Measurements from ENCODE around the gene PEAR1. TPM values are rescaled to one million over a fixed set of nuclear protein-coding genes. Genes with fewer than 3 reads are reported as not detected.

The PEAR1 gene
- polyA plus RNA-seq, 2 of the 4 experiments (the other 2 are of a cell fraction), result 1.7 to 5.0 TPM

DNA sequence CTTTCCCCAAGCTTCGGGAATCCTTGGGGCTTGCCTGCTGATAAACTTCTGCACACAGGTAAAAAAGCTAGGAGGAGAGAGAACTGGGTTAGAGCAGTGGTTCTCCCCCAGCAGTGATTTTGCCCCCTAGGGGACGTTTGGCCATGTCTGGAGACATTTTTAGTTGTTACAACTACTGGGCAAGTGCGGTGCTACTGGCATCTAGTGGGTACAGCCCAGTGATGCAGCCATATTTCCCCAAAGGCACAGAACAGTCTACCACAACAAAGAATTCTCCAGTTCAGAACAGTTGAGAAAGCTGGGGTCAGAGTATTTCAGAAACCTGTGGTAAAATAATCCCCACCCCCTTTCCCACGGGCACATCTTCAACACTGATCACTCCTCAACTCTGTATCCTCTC lies 68.2 kb downstream of the PEAR1 start:
- no peak overlapping the region for H3K4me3 ChIP-seq
- H3K4me2 ChIP-seq, result no peak overlapping the region
- H3K27ac ChIP-seq, result no peak overlapping the region
- no peak for TF ChIP-seq HOXB5 (CRISPR knock-in tag; IDR thresholded peaks at IDR 0.05)
- TF ChIP-seq, protein P1, sequence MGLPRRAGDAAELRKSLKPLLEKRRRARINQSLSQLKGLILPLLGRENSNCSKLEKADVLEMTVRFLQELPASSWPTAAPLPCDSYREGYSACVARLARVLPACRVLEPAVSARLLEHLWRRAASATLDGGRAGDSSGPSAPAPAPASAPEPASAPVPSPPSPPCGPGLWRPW (IDR thresholded peaks at IDR 0.05), result no peak
- TF ChIP-seq RAD21 (conservative IDR thresholded peaks at IDR 0.05 in 1 of 2, IDR thresholded peaks at IDR 0.05 in 1 of 2), result 0 out of 5 replicates have a peak, but pooled peaks of 1 of the 2 experiments have one; percentile 33
- TF ChIP-seq TFCP2L1 (CRISPR knock-in tag; IDR thresholded peaks at IDR 0.05), result no peak
- TF ChIP-seq, protein P2, sequence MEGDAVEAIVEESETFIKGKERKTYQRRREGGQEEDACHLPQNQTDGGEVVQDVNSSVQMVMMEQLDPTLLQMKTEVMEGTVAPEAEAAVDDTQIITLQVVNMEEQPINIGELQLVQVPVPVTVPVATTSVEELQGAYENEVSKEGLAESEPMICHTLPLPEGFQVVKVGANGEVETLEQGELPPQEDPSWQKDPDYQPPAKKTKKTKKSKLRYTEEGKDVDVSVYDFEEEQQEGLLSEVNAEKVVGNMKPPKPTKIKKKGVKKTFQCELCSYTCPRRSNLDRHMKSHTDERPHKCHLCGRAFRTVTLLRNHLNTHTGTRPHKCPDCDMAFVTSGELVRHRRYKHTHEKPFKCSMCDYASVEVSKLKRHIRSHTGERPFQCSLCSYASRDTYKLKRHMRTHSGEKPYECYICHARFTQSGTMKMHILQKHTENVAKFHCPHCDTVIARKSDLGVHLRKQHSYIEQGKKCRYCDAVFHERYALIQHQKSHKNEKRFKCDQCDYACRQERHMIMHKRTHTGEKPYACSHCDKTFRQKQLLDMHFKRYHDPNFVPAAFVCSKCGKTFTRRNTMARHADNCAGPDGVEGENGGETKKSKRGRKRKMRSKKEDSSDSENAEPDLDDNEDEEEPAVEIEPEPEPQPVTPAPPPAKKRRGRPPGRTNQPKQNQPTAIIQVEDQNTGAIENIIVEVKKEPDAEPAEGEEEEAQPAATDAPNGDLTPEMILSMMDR (IDR thresholded peaks at IDR 0.05), result peak; percentile 25; the same call in 1 of the 3 replicates
- no peak for TF ChIP-seq NR3C1 (IDR thresholded peaks at IDR 0.05)
- 53% methylated on average over 4 of the region's 4 CpGs for WGBS (ENCODE audit: missing lambda C conversion rate)
- CTCF ChIA-PET, result no interaction called here
- H3K4me1 ChIP-seq, result no peaks in the 10 kb centered on the region
- POLR2A ChIA-PET, result no interaction called here
- ATAC-seq (peak; percentile 78 to 93), DNase-seq (ENCODE audit: low read depth in 1 of 2, low spot score in 1 of 2) (peak; percentile 25 to 41), FAIRE-seq (no peak)
- no peaks in the 10 kb centered on the region for H3K9me3 ChIP-seq

DNA sequence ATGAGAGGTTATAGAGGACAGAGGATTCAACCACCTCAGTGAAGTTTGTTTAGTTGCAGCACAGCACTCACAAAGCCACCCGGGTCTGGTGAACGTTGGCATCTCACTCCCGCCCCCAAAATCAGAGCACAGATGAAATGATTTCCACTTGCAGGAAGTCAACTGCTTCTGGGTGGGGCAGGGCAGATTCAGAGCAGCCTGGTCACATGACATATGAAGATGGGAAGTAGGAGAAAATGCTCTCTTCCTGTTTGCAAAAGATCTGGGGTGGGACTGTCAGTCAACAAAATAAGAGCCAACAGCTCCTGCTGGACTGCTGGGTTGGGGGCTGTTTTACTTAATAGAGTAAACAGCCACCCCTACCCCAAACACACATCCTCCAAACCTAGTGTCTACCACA lies 70.1 kb downstream of the PEAR1 start:
- DNase-seq (ENCODE audit: low read depth in 1 of 2, low spot score in 1 of 2), result no peak
- ChIA-PET POLR2A (no interaction called here), CTCF (interaction anchor here (0.6 to 2.2 kb wide), 2 partner anchors 10 to 15 kb away, joined by 3 to 6 read pairs; no protein-coding TSS in a partner anchor)
- no peak for FAIRE-seq
- TF ChIP-seq, protein P3, sequence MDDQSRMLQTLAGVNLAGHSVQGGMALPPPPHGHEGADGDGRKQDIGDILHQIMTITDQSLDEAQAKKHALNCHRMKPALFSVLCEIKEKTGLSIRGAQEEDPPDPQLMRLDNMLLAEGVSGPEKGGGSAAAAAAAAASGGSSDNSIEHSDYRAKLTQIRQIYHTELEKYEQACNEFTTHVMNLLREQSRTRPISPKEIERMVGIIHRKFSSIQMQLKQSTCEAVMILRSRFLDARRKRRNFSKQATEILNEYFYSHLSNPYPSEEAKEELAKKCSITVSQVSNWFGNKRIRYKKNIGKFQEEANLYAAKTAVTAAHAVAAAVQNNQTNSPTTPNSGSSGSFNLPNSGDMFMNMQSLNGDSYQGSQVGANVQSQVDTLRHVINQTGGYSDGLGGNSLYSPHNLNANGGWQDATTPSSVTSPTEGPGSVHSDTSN (IDR thresholded peaks at IDR 0.05), result no peak
- TF ChIP-seq CHD2 (IDR thresholded peaks at IDR 0.05; ENCODE audit: low read length, partially characterized antibody) (no peak), JUNB (IDR thresholded peaks at IDR 0.05) (no peak), HOXB5 (CRISPR knock-in tag; IDR thresholded peaks at IDR 0.05) (no peak), CHD4 (IDR thresholded peaks at IDR 0.05; ENCODE audit: borderline replicate concordance) (no peak), RARB (CRISPR knock-in tag; IDR thresholded peaks at IDR 0.05) (no peak), RFX5 (IDR thresholded peaks at IDR 0.05) (no peak)
- TF ChIP-seq, protein P4, sequence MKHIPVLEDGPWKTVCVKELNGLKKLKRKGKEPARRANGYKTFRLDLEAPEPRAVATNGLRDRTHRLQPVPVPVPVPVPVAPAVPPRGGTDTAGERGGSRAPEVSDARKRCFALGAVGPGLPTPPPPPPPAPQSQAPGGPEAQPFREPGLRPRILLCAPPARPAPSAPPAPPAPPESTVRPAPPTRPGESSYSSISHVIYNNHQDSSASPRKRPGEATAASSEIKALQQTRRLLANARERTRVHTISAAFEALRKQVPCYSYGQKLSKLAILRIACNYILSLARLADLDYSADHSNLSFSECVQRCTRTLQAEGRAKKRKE (CRISPR knock-in tag; IDR thresholded peaks at IDR 0.05; ENCODE audit: low read depth), result no peak
- TF ChIP-seq, protein P2 (IDR thresholded peaks at IDR 0.05), result no peak
- Histone ChIP-seq H3K4me1 (no peaks in the 10 kb centered on the region), H3K4me2 (no peak overlapping the region), H3K27ac (no peak overlapping the region), H3K4me3 (no peak overlapping the region), H3K9me3 (no peaks in the 10 kb centered on the region)
- ATAC-seq, result no peak
- WGBS (ENCODE audit: missing lambda C conversion rate), result 77% methylated on average over 3 of the region's 3 CpGs

DNA sequence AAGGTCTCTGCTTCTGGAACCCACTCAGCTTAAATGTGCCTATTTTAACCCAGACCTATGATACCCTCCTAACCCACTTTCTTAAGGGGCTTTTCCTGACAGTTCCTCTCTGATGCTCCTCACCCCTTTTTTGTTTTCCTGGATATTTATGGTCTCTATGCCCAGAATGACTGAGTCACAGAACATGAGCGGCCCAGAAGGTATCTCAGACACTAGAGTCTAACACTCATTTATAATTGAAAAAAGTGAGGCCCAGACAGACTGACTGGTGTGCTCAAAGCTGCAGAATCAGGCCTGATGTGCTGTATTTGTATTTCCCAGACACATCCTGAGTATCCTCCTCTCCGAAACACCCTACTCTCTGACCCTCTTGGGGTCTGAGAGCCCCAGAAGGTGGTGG lies 70.9 kb downstream of the PEAR1 start:
- Histone ChIP-seq H3K27ac (no peak overlapping the region), H3K4me1 (no peaks in the 10 kb centered on the region), H3K9me3 (no peaks in the 10 kb centered on the region), H3K4me3 (no peak overlapping the region), H3K4me2 (no peak overlapping the region)
- WGBS (ENCODE audit: missing lambda C conversion rate), result 92% methylated on average over 2 of the region's 2 CpGs
- no peak for FAIRE-seq
- DNase-seq (ENCODE audit: low read depth in 1 of 2, low spot score in 1 of 2), result no peak
- POLR2A ChIA-PET, result no interaction called here
- CTCF ChIA-PET, result interaction anchor here (0.6 to 2.2 kb wide), 3 partner anchors 9 to 36 kb away, joined by 3 to 6 read pairs (median 4); no protein-coding TSS in a partner anchor
- TF ChIP-seq RFX5 (IDR thresholded peaks at IDR 0.05) (no peak), HOXB5 (CRISPR knock-in tag; IDR thresholded peaks at IDR 0.05) (no peak), PHF8 (IDR thresholded peaks at IDR 0.05; ENCODE audit: borderline replicate concordance, low read depth) (no peak), NR3C1 (IDR thresholded peaks at IDR 0.05) (no peak), CHD4 (IDR thresholded peaks at IDR 0.05; ENCODE audit: borderline replicate concordance) (no peak)
- TF ChIP-seq, protein P5, sequence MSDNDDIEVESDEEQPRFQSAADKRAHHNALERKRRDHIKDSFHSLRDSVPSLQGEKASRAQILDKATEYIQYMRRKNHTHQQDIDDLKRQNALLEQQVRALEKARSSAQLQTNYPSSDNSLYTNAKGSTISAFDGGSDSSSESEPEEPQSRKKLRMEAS (IDR thresholded peaks at IDR 0.05), result no peak
- ATAC-seq, result no peak

Small RNAs within 50 kb of the gene (small RNA-seq; reads per million reads assigned to genes)
- 0 to 0.12 (median 0) reads per million in 6 experiments for gene MIR765

Other genes with a start within 250 kb of the PEAR1 start
- gene NES, start 216.3 kb upstream of the PEAR1 start, polyA plus RNA-seq (2011; rRNA removed), result 0.57 and 0.65 TPM in 2 replicates
- gene NES, start 216.3 kb upstream of the PEAR1 start, polyA plus RNA-seq (2017; fragmentation: RNase III; extraction: RNeasy Plus Mini Kit Qiagen cat#74134 plus additional on column Dnase treatment), result 2.1 to 2.8 TPM (median 2.1 TPM) in 3 replicates
- 1.4 and 1.7 TPM in 2 replicates for gene CRABP2, start 188.1 kb upstream of the PEAR1 start, polyA plus RNA-seq (2011; rRNA removed)
- 15.6 to 19.1 TPM (median 17.9 TPM) in 3 replicates for gene CRABP2, start 188.1 kb upstream of the PEAR1 start, polyA plus RNA-seq (2017; fragmentation: RNase III; extraction: RNeasy Plus Mini Kit Qiagen cat#74134 plus additional on column Dnase treatment)
- 18.5 and 22.1 TPM in 2 replicates for gene METTL25B, start 165.2 kb upstream of the PEAR1 start, polyA plus RNA-seq (2011; rRNA removed)
- 15.7 to 21.7 TPM (median 16.7 TPM) in 3 replicates for gene METTL25B, start 165.2 kb upstream of the PEAR1 start, polyA plus RNA-seq (2017; fragmentation: RNase III; extraction: RNeasy Plus Mini Kit Qiagen cat#74134 plus additional on column Dnase treatment)
- 42.5 and 55.7 TPM in 2 replicates for gene ISG20L2, start 165.0 kb upstream of the PEAR1 start, polyA plus RNA-seq (2011; rRNA removed)
- 27.6 to 31.4 TPM (median 29.6 TPM) in 3 replicates for gene ISG20L2, start 165.0 kb upstream of the PEAR1 start, polyA plus RNA-seq (2017; fragmentation: RNase III; extraction: RNeasy Plus Mini Kit Qiagen cat#74134 plus additional on column Dnase treatment)
- 170 and 246 TPM in 2 replicates for gene MRPL24, start 152.6 kb upstream of the PEAR1 start, polyA plus RNA-seq (2011; rRNA removed)
- gene MRPL24, start 152.6 kb upstream of the PEAR1 start, polyA plus RNA-seq (2017; fragmentation: RNase III; extraction: RNeasy Plus Mini Kit Qiagen cat#74134 plus additional on column Dnase treatment), result 195 to 207 TPM (median 198 TPM) in 3 replicates
- gene HDGF, start 142.0 kb upstream of the PEAR1 start, polyA plus RNA-seq (2011; rRNA removed), result 271 and 299 TPM in 2 replicates
- 404 to 428 TPM (median 419 TPM) in 3 replicates for gene HDGF, start 142.0 kb upstream of the PEAR1 start, polyA plus RNA-seq (2017; fragmentation: RNase III; extraction: RNeasy Plus Mini Kit Qiagen cat#74134 plus additional on column Dnase treatment)
- gene PRCC, start 126.2 kb upstream of the PEAR1 start, polyA plus RNA-seq (2011; rRNA removed), result 52.0 and 65.3 TPM in 2 replicates
- 42.8 to 45.5 TPM (median 44.5 TPM) in 3 replicates for gene PRCC, start 126.2 kb upstream of the PEAR1 start, polyA plus RNA-seq (2017; fragmentation: RNase III; extraction: RNeasy Plus Mini Kit Qiagen cat#74134 plus additional on column Dnase treatment)
- gene SH2D2A, start 76.9 kb upstream of the PEAR1 start, polyA plus RNA-seq (2011; rRNA removed), result 1.4 and 1.8 TPM in 2 replicates
- gene SH2D2A, start 76.9 kb upstream of the PEAR1 start, polyA plus RNA-seq (2017; fragmentation: RNase III; extraction: RNeasy Plus Mini Kit Qiagen cat#74134 plus additional on column Dnase treatment), result 1.6 to 1.8 TPM (median 1.8 TPM) in 3 replicates
- not detected in 2 replicates for gene INSRR, start 34.6 kb upstream of the PEAR1 start, polyA plus RNA-seq (2011; rRNA removed)
- gene INSRR, start 34.6 kb upstream of the PEAR1 start, polyA plus RNA-seq (2017; fragmentation: RNase III; extraction: RNeasy Plus Mini Kit Qiagen cat#74134 plus additional on column Dnase treatment), result not detected in 3 replicates
- gene NTRK1, start 32.9 kb upstream of the PEAR1 start, polyA plus RNA-seq (2011; rRNA removed), result 0.05 and 0.07 TPM in 2 replicates
- gene NTRK1, start 32.9 kb upstream of the PEAR1 start, polyA plus RNA-seq (2017; fragmentation: RNase III; extraction: RNeasy Plus Mini Kit Qiagen cat#74134 plus additional on column Dnase treatment), result 0.08 to 0.18 TPM (median 0.10 TPM) in 3 replicates
- 0.15 TPM in 1 of 2 replicates, not detected in the other for gene LRRC71, start 26.9 kb downstream of the PEAR1 start, polyA plus RNA-seq (2011; rRNA removed)
- 0.10 to 0.33 TPM (median 0.14 TPM) in 3 replicates for gene LRRC71, start 26.9 kb downstream of the PEAR1 start, polyA plus RNA-seq (2017; fragmentation: RNase III; extraction: RNeasy Plus Mini Kit Qiagen cat#74134 plus additional on column Dnase treatment)
- gene ARHGEF11, start 152.0 kb downstream of the PEAR1 start, polyA plus RNA-seq (2011; rRNA removed), result 17.1 and 21.3 TPM in 2 replicates
- gene ARHGEF11, start 152.0 kb downstream of the PEAR1 start, polyA plus RNA-seq (2017; fragmentation: RNase III; extraction: RNeasy Plus Mini Kit Qiagen cat#74134 plus additional on column Dnase treatment), result 13.7 to 15.7 TPM (median 14.9 TPM) in 3 replicates
- not detected in 2 replicates for gene ETV3L, start 206.1 kb downstream of the PEAR1 start, polyA plus RNA-seq (2011; rRNA removed)
- gene ETV3L, start 206.1 kb downstream of the PEAR1 start, polyA plus RNA-seq (2017; fragmentation: RNase III; extraction: RNeasy Plus Mini Kit Qiagen cat#74134 plus additional on column Dnase treatment), result not detected in 3 replicates
- gene ETV3, start 244.7 kb downstream of the PEAR1 start, polyA plus RNA-seq (2011; rRNA removed), result 12.3 and 14.5 TPM in 2 replicates
- gene ETV3, start 244.7 kb downstream of the PEAR1 start, polyA plus RNA-seq (2017; fragmentation: RNase III; extraction: RNeasy Plus Mini Kit Qiagen cat#74134 plus additional on column Dnase treatment), result 10.2 to 11.1 TPM (median 11.1 TPM) in 3 replicates

All from A549 (cell line).